ENCODE results near the gene GABRQ. TPM values are rescaled to one million over a fixed set of nuclear protein-coding genes. Genes with fewer than 3 reads are reported as not detected.
"Not testable (repeated sequence)": the region's sequence is repeated elsewhere in the genome, so short reads cannot be mapped to it uniquely, and the experiment has no call there.

The GABRQ gene
- total RNA-seq, 1 experiment from 2014 or later = not detected

DNA sequence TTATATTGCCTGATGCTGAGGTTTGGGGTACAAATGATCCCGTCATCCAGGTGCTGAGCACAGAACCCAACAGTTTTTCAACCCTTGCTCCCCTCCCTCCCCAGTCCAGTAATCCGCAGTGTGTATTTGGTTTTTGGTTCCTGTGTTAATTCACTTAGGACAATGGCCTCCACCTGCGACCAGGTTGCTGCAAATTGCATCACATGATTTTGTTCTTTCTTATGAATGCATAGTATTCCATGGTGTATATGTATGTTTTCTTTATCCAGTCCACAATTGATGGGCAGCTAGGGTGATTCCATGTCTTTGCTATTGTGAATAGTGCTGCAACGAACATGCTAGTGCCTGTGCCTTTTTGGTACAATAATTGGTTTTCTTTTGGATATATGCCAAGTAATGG, 25.4 kb downstream of the GABRQ start:
- no TSS peak for BruUV-seq (replicated peaks)
- intact Hi-C loops (cut with micrococcal nuclease; ENCODE audit: unreplicated experiment) = no loop called here

GRCh38 chrX:152674135-152674534, 36.4 kb downstream of the GABRQ start:
- Histone ChIP-seq H3K4me1 (replicated peaks; ENCODE audit: insufficient read depth) (no peaks in the 10 kb centered on the region), H3K4me3 (no peak overlapping the region), H3K9me3 (ENCODE audit: insufficient read depth, low read depth) (no peaks in the 10 kb centered on the region), H3K27ac (no peak overlapping the region), H3K79me2 (ENCODE audit: low read depth) (peaks cover 20% of the 10 kb centered on the region; the same call in 1 of the 2 replicates), H3K9me2 (ENCODE audit: insufficient read depth) (no peaks in the 10 kb centered on the region), H3F3A (ENCODE audit: insufficient read depth, low read depth) (no peaks in the 10 kb centered on the region), H4K20me1 (ENCODE audit: insufficient read depth) (0 out of 2 replicates have a peak, but pooled peaks cover 5% of the 10 kb centered on the region), H2AFZ (no peak overlapping the region), H3K4me2 (no peak overlapping the region), H3K27me3 (ENCODE audit: insufficient read depth, low read depth) (no peaks in the 10 kb centered on the region), H3K36me3 (ENCODE audit: low read depth) (no peaks in the 10 kb centered on the region)
- no peak for TF ChIP-seq EZH2 (IDR thresholded peaks at IDR 0.05; ENCODE audit: low read depth)
- TF ChIP-seq CTCF (conservative IDR thresholded peaks at IDR 0.05) = no peak
- intact Hi-C loops (cut with micrococcal nuclease; ENCODE audit: unreplicated experiment) = no loop called here
- no TSS peak for BruUV-seq (replicated peaks)
- CTCF ChIA-PET = no interaction called here
- POLR2A ChIA-PET (ENCODE audit: unreplicated experiment) = no interaction called here
- DNase-seq = peak in 1 of 2 experiments; percentile 24

More for the DNA sequence above, 25.4 kb downstream of the GABRQ start:
- Histone ChIP-seq H3K79me2 (ENCODE audit: low read depth) (peaks cover 21% of the 10 kb centered on the region), H3K36me3 (ENCODE audit: low read depth) (no peaks in the 10 kb centered on the region), H3K4me2 (no peak overlapping the region), H3F3A (ENCODE audit: insufficient read depth, low read depth) (no peaks in the 10 kb centered on the region; the same call in 1 of the 2 replicates), H3K4me1 (replicated peaks; ENCODE audit: insufficient read depth) (no peaks in the 10 kb centered on the region), H4K20me1 (ENCODE audit: insufficient read depth) (peaks cover under 1% of the 10 kb centered on the region; the same call in 1 of the 2 replicates), H3K27me3 (ENCODE audit: insufficient read depth, low read depth) (no peaks in the 10 kb centered on the region), H3K9me2 (ENCODE audit: insufficient read depth) (no peaks in the 10 kb centered on the region), H3K4me3 (no peak overlapping the region), H3K9me3 (ENCODE audit: insufficient read depth, low read depth) (peaks cover 4% of the 10 kb centered on the region), H2AFZ (no peak overlapping the region), H3K27ac (no peak overlapping the region)
- TF ChIP-seq CTCF (conservative IDR thresholded peaks at IDR 0.05) (no peak), EZH2 (IDR thresholded peaks at IDR 0.05; ENCODE audit: low read depth) (no peak)
- ChIA-PET CTCF (no interaction called here), POLR2A (ENCODE audit: unreplicated experiment) (no interaction called here)
- peak in 1 of 2 experiments; percentile 28 for DNase-seq

DNA sequence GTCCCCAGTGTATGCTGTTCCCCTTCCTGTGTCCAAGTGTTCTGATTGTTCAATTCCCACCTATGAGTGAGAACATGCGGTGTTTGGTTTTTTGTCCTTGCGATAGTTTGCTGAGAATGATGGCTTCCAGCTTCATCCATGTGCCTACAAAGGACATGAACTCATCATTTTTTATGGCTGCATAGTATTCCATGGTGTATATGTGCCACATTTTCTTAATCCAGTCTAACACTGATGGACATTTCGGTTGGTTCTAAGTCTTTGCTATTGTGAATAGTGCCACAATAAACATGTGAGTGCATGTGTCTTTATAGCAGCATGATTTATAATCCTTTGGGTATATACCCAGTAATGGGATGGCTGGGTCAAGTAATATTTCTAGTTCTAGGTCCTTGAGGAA, 37.0 kb downstream of the GABRQ start:
- peak in 1 of 2 experiments; percentile 9 for DNase-seq
- CTCF ChIA-PET; H2AFZ ChIP-seq; H3K27ac ChIP-seq; H3K4me2 ChIP-seq; H3K4me1 ChIP-seq (replicated peaks; ENCODE audit: insufficient read depth); H3K27me3 ChIP-seq (ENCODE audit: insufficient read depth, low read depth); intact Hi-C loops (cut with micrococcal nuclease; ENCODE audit: unreplicated experiment); POLR2A ChIA-PET (ENCODE audit: unreplicated experiment); H3K9me2 ChIP-seq (ENCODE audit: insufficient read depth); H3F3A ChIP-seq (ENCODE audit: insufficient read depth, low read depth); H4K20me1 ChIP-seq (ENCODE audit: insufficient read depth); H3K36me3 ChIP-seq (ENCODE audit: low read depth); H3K9me3 ChIP-seq (ENCODE audit: insufficient read depth, low read depth); H3K4me3 ChIP-seq; BruUV-seq (replicated peaks): not testable (repeated sequence)
- peaks cover 20% of the 10 kb centered on the region; the same call in 1 of the 2 replicates for H3K79me2 ChIP-seq (ENCODE audit: low read depth)

GRCh38 chrX:152681012-152681411, 43.3 kb downstream of the GABRQ start:
- H3K4me3 ChIP-seq; H3K36me3 ChIP-seq (ENCODE audit: low read depth); H3K9me2 ChIP-seq (ENCODE audit: insufficient read depth); H4K20me1 ChIP-seq (ENCODE audit: insufficient read depth); H2AFZ ChIP-seq; CTCF ChIA-PET; H3F3A ChIP-seq (ENCODE audit: insufficient read depth, low read depth); H3K27ac ChIP-seq; H3K9me3 ChIP-seq (ENCODE audit: insufficient read depth, low read depth); DNase-seq; H3K4me1 ChIP-seq (replicated peaks; ENCODE audit: insufficient read depth); POLR2A ChIA-PET (ENCODE audit: unreplicated experiment); H3K4me2 ChIP-seq; intact Hi-C loops (cut with micrococcal nuclease; ENCODE audit: unreplicated experiment); H3K27me3 ChIP-seq (ENCODE audit: insufficient read depth, low read depth); H3K79me2 ChIP-seq (ENCODE audit: low read depth); BruUV-seq (replicated peaks): not testable (repeated sequence)

- H3K27ac ChIP-seq; H3F3A ChIP-seq (ENCODE audit: insufficient read depth, low read depth); POLR2A ChIA-PET (ENCODE audit: unreplicated experiment); H3K27me3 ChIP-seq (ENCODE audit: insufficient read depth, low read depth); H4K20me1 ChIP-seq (ENCODE audit: insufficient read depth); H3K9me3 ChIP-seq (ENCODE audit: insufficient read depth, low read depth); DNase-seq; H3K9me2 ChIP-seq (ENCODE audit: insufficient read depth); H3K4me1 ChIP-seq (replicated peaks; ENCODE audit: insufficient read depth); CTCF ChIA-PET; H3K36me3 ChIP-seq (ENCODE audit: low read depth); H2AFZ ChIP-seq; intact Hi-C loops (cut with micrococcal nuclease; ENCODE audit: unreplicated experiment); BruUV-seq (replicated peaks): not testable (repeated sequence)
- Histone ChIP-seq H3K79me2 (ENCODE audit: low read depth) (peaks cover 18% of the 10 kb centered on the region), H3K4me3 (peak within 1 kb of the TSS; percentile 63; the same call in 1 of the 2 replicates), H3K4me2 (peak within 1 kb of the TSS; percentile 79)
Measured at GRCh38 chrX:152697952-152698931, 60.5 kb downstream of the GABRQ start, which contains the start of gene MAGEA3. MAGEA3 (plus strand) TSS chrX:152698794; CDS start chrX:152700833, 2,039 bp downstream.

All from PC-9 (cell line).